H1 (cell line): Measurements from ENCODE around the gene PDZD2. TPM values are rescaled to one million over a fixed set of nuclear protein-coding genes. Genes with fewer than 3 reads are reported as not detected.

Experiments used
- CTCF ChIA-PET: fragments of 300-600 bp; sonication (Branson Sonifier 250); formaldehyde crosslinking; loops from one replicate; lab custom pipeline; 2021; ENCODE audit not compliant: partially characterized antibody; lab: Charles Lee
- POLR2A ChIA-PET: fragments of 300-600 bp; sonication (Branson Sonifier 250); formaldehyde crosslinking; loops from one replicate; lab custom pipeline; 2021; ENCODE audit warnings: inconsistent platforms; ENCODE audit not compliant: partially characterized antibody; lab: Charles Lee
- DNase-seq, 2 experiments: peaks; one replicate each; pipeline versions ENCODE4 v3.0.0 to v3.0.0-alpha.2; 2010 to 2022; ENCODE audit warnings: low spot score in 2 of 2, low read depth in 1 of 2, mixed read lengths in 1 of 2
- FAIRE-seq: peaks from 2 replicates; lab custom pipeline; 2011; peaks lifted over from hg19 to GRCh38; lab: Jason Lieb, UNC
- H2AFZ ChIP-seq: 2 replicates; pipeline ENCODE4 v1.8.1; 2012; ENCODE audit warnings: low read length, inconsistent platforms
- H2AK5ac ChIP-seq: 2 replicates; pipeline ENCODE4 v1.6.1; 2013; ENCODE audit warnings: low read depth, low read length
- H2BK120ac ChIP-seq: replicated peaks from 2 replicates; pipeline ENCODE3; 2013; ENCODE audit warnings: low read depth, low read length, inconsistent platforms
- H2BK12ac ChIP-seq: 2 replicates; pipeline ENCODE4 v1.6.1; 2013; ENCODE audit warnings: low read depth, low read length
- H2BK15ac ChIP-seq: 2 replicates; pipeline ENCODE4 v1.6.1; 2013; ENCODE audit warnings: low read length
- H2BK20ac ChIP-seq: 2 replicates; pipeline ENCODE4 v1.6.1; 2013; ENCODE audit warnings: low read length
- H2BK5ac ChIP-seq: 2 replicates; pipeline ENCODE4 v1.6.1; 2013; ENCODE audit warnings: low read depth, low read length
- H3K14ac ChIP-seq: 2 replicates; pipeline ENCODE4 v1.6.1; 2013; ENCODE audit warnings: inconsistent platforms; ENCODE audit not compliant: insufficient read length
- H3K18ac ChIP-seq: 2 replicates; pipeline ENCODE4 v1.6.1; 2013; ENCODE audit warnings: low read length; ENCODE audit errors: extremely low read depth
- H3K23ac ChIP-seq: 2 replicates; pipeline ENCODE4 v1.6.1; 2013; ENCODE audit warnings: inconsistent platforms; ENCODE audit not compliant: insufficient read length
- H3K23me2 ChIP-seq: 2 replicates; pipeline ENCODE4 v1.6.1; 2013; ENCODE audit warnings: low read depth, low read length
- H3K27ac ChIP-seq: 2 replicates; pipeline ENCODE4 v1.6.1; 2011; ENCODE audit warnings: low read depth, low read length, inconsistent platforms
- H3K27me3 ChIP-seq, 4 experiments: replicated peaks in 1 of 4; 1 replicate in 1 of 4; 2 replicates in 3 of 4; pipeline versions ENCODE4 v1.6.1 to v1.8.1; 2011 to 2013; ENCODE audit warnings: low read length in 3 of 4, mild to moderate bottlenecking in 3 of 4, inconsistent platforms in 2 of 4, mixed read lengths in 2 of 4, moderate library complexity in 1 of 4; ENCODE audit not compliant: control insufficient read depth in 3 of 4, insufficient read depth in 3 of 4; ENCODE audit errors: extremely low read depth in 1 of 4
- H3K36me3 ChIP-seq, 4 experiments: 2 replicates each; pipeline versions ENCODE4 v1.6.1 to v1.8.1; 2011 to 2013; ENCODE audit warnings: mild to moderate bottlenecking in 4 of 4, low read length in 3 of 4, moderate library complexity in 2 of 4, control low read depth in 1 of 4, inconsistent platforms in 1 of 4; ENCODE audit not compliant: insufficient read depth in 4 of 4, control insufficient read depth in 2 of 4
- H3K4ac ChIP-seq: replicated peaks from 2 replicates; pipeline ENCODE3; 2013; ENCODE audit warnings: low read length, low read depth, mixed read lengths, inconsistent platforms; ENCODE audit not compliant: insufficient read length
- H3K4me1 ChIP-seq, 4 experiments: replicated peaks in 1 of 4; 1 replicate in 1 of 4; 2 replicates in 3 of 4; pipeline versions ENCODE4 v1.6.1 to v1.8.1; 2011 to 2013; ENCODE audit warnings: low read length in 3 of 4, inconsistent platforms in 2 of 4, mixed read lengths in 1 of 4; ENCODE audit not compliant: insufficient read depth in 4 of 4, control insufficient read depth in 3 of 4
- H3K4me2 ChIP-seq, 2 experiments: 2 replicates each; pipeline versions ENCODE4 v1.6.1 to v1.8.1; 2011 to 2013; ENCODE audit warnings: low read depth in 2 of 2, low read length in 2 of 2, control low read depth in 1 of 2, inconsistent platforms in 1 of 2, mild to moderate bottlenecking in 1 of 2; ENCODE audit not compliant: insufficient read depth in 1 of 2
- H3K4me3 ChIP-seq, 4 experiments: fragments of 200-600, 300-600 bp in 1 of 4; sonication (generic), shearing (Covaris generic), sonication (Bioruptor Twin) in 1 of 4; 2 replicates each; pipeline versions ENCODE4 v1.5.1 to v1.8.1; 2011 to 2016; ENCODE audit warnings: low read length in 4 of 4, low read depth in 3 of 4, control low read depth in 2 of 4, inconsistent platforms in 2 of 4, mild to moderate bottlenecking in 2 of 4, mixed read lengths in 1 of 4, moderate library complexity in 1 of 4; ENCODE audit not compliant: insufficient read depth in 2 of 4; ENCODE audit errors: extremely low read depth in 1 of 4
- H3K56ac ChIP-seq: replicated peaks from 2 replicates; pipeline ENCODE3; 2013; ENCODE audit warnings: low read depth, mild to moderate bottlenecking, mixed read lengths, low read length, inconsistent platforms; ENCODE audit not compliant: insufficient read length
- H3K79me1 ChIP-seq: 2 replicates; pipeline ENCODE4 v1.6.1; 2013; ENCODE audit warnings: low read depth, low read length, control low read depth
- H3K79me2 ChIP-seq, 2 experiments: 2 replicates each; pipeline versions ENCODE4 v1.6.1 to v1.8.1; 2012 to 2013; ENCODE audit warnings: low read length in 2 of 2, mild to moderate bottlenecking in 2 of 2, inconsistent platforms in 1 of 2; ENCODE audit not compliant: insufficient read depth in 2 of 2, control insufficient read depth in 1 of 2
- H3K9ac ChIP-seq, 4 experiments: replicated peaks in 1 of 4; 1 replicate in 1 of 4; 2 replicates in 3 of 4; pipeline versions ENCODE4 v1.6.1 to v1.8.1; 2011 to 2013; ENCODE audit warnings: low read depth in 3 of 4, low read length in 3 of 4, control low read depth in 2 of 4, mild to moderate bottlenecking in 2 of 4, moderate library complexity in 2 of 4, inconsistent platforms in 1 of 4; ENCODE audit errors: extremely low read depth in 1 of 4
- H3K9me3 ChIP-seq, 2 experiments: 2 replicates each; pipeline versions ENCODE4 v1.6.1 to v1.8.1; 2012 to 2013; ENCODE audit warnings: mild to moderate bottlenecking in 2 of 2, moderate library complexity in 2 of 2, control low read depth in 1 of 2, inconsistent platforms in 1 of 2, low read depth in 1 of 2, low read length in 1 of 2, mixed read lengths in 1 of 2; ENCODE audit not compliant: insufficient read depth in 2 of 2
- H4K20me1 ChIP-seq, 2 experiments: replicated peaks in 1 of 2; 2 replicates each; pipeline versions ENCODE3 to v1.8.1; 2011 to 2013; ENCODE audit warnings: inconsistent platforms in 2 of 2, low read length in 2 of 2, mild to moderate bottlenecking in 1 of 2; ENCODE audit not compliant: insufficient read depth in 2 of 2, control insufficient read depth in 1 of 2
- H4K5ac ChIP-seq: 2 replicates; pipeline ENCODE4 v1.6.1; 2013; ENCODE audit warnings: low read length, low read depth, mixed read lengths, inconsistent platforms; ENCODE audit not compliant: insufficient read length
- H4K8ac ChIP-seq: 2 replicates; pipeline ENCODE4 v1.8.0; 2013; ENCODE audit warnings: mild to moderate bottlenecking, moderate library complexity, low read length, inconsistent platforms; ENCODE audit not compliant: insufficient read depth; ENCODE audit errors: extremely low read depth
- H4K91ac ChIP-seq: replicated peaks from 2 replicates; pipeline ENCODE3; 2013; ENCODE audit warnings: low read length, mixed read lengths, inconsistent platforms; ENCODE audit not compliant: insufficient read length
- BACH1 ChIP-seq: IDR thresholded peaks from 2 replicates; pipeline ENCODE4 v1.6.1; 2012; ENCODE audit warnings: low read length, improper control_type of control experiment
- CTBP2 ChIP-seq: IDR thresholded peaks from 2 replicates; pipeline ENCODE4 v1.7.0; 2011; ENCODE audit warnings: borderline replicate concordance, mild to moderate bottlenecking, moderate library complexity, mixed read lengths, low read length; ENCODE audit not compliant: insufficient read depth, insufficient read length
- EP300 ChIP-seq, 2 experiments: IDR thresholded peaks; 1 replicate in 1 of 2; 2 replicates in 1 of 2; pipeline ENCODE4 v1.6.1; 2011 to 2012; ENCODE audit warnings: low read depth in 2 of 2, low read length in 2 of 2, mild to moderate bottlenecking in 2 of 2, borderline replicate concordance in 1 of 2, inconsistent platforms in 1 of 2, moderate library complexity in 1 of 2
- HDAC6 ChIP-seq: IDR thresholded peaks from one replicate; pipeline ENCODE4 v1.7.1; 2012; ENCODE audit warnings: low read depth, mild to moderate bottlenecking, inconsistent platforms, low read length, moderate library complexity
- JUN ChIP-seq: IDR thresholded peaks from 2 replicates; pipeline ENCODE4 v1.6.1; 2011; ENCODE audit warnings: low read depth, mild to moderate bottlenecking, improper control_type of control experiment, low read length
- JUND ChIP-seq: IDR thresholded peaks from 2 replicates; pipeline ENCODE4 v1.6.1; 2011; ENCODE audit warnings: mild to moderate bottlenecking, improper control_type of control experiment, low read length
- MAFK ChIP-seq: IDR thresholded peaks from 2 replicates; pipeline ENCODE4 v1.6.1; 2012; ENCODE audit warnings: low read depth, mild to moderate bottlenecking, improper control_type of control experiment, low read length
- PHF8 ChIP-seq: fragments of 200-600 bp; sonication (generic); conservative IDR thresholded peaks from 2 replicates; pipeline ENCODE4 v1.7.1; 2012; ENCODE audit warnings: low read depth, mild to moderate bottlenecking, inconsistent platforms, low read length, moderate library complexity
- SRF ChIP-seq: IDR thresholded peaks from 2 replicates; pipeline ENCODE4 v1.6.1; 2011; ENCODE audit warnings: mild to moderate bottlenecking, low read depth, low read length, moderate library complexity
- TBP ChIP-seq: IDR thresholded peaks from 2 replicates; pipeline ENCODE4 v1.6.1; 2011; ENCODE audit warnings: low read depth, low read length, improper control_type of control experiment
- WGBS, 2 experiments: shearing (Covaris generic) in 1 of 2; methylation state at CpG; one replicate each; pipeline versions ENCODE4 v1.1.6 to v1.1.7; 2013 to 2015; ENCODE audit warnings: low lambda C conversion rate in 2 of 2, mixed read lengths in 2 of 2, inconsistent platforms in 1 of 2, low coverage in 1 of 2, missing lambda C conversion rate in 1 of 2; ENCODE audit not compliant: insufficient replicate concordance in 2 of 2, insufficient coverage in 1 of 2, insufficient read length in 1 of 2; ENCODE audit errors: extremely low coverage in 1 of 2, missing lambda C conversion rate in 1 of 2; 5-methylcytosine and 5-hydroxymethylcytosine counted together
- polyA plus RNA-seq, 7 experiments: library from polyadenylated mRNA; depleted of rRNA in 3 of 7; stranded (reverse) in 5 of 7; unstranded in 2 of 7; fragments of >200 nt in 5 of 7; fragments of 200-250 nt in 2 of 7; gene quantifications; 1 replicate in 5 of 7; 2 replicates in 1 of 7; 4 replicates in 1 of 7; pipeline versions ENCODE4 v1.2.1 to v1.2.3, GENCODE V29; 2011 to 2013; ENCODE audit warnings: missing spikeins in 2 of 7, mixed read lengths in 2 of 7
- total RNA-seq: library from RNA; stranded (reverse); fragmentation: NEBNext Ultra II Directional; extraction: Animal tissue kit (Norgen Biotek cat#: 25700); gene quantifications from 2 replicates; pipeline ENCODE4 v1.2.1, GENCODE V29; 2021
- TF ChIP-seq, protein P1 (sequence below), 3 experiments: IDR thresholded peaks; 1 replicate in 2 of 3; 2 replicates in 1 of 3; pipeline versions ENCODE4 v1.5.1 to v1.6.1; 2011; ENCODE audit warnings: low read length in 3 of 3, mild to moderate bottlenecking in 3 of 3, inconsistent platforms in 2 of 3, low read depth in 1 of 3, moderate library complexity in 1 of 3; ENCODE audit not compliant: insufficient read depth in 1 of 3; ENCODE audit errors: control extremely low read depth in 1 of 3

The PDZD2 gene
- total and polyA plus RNA-seq, 2 of the 8 experiments (the other 6 are each of a cell fraction or from before 2014, with no cell fraction given), result 1.2 to 6.8 TPM

DNA sequence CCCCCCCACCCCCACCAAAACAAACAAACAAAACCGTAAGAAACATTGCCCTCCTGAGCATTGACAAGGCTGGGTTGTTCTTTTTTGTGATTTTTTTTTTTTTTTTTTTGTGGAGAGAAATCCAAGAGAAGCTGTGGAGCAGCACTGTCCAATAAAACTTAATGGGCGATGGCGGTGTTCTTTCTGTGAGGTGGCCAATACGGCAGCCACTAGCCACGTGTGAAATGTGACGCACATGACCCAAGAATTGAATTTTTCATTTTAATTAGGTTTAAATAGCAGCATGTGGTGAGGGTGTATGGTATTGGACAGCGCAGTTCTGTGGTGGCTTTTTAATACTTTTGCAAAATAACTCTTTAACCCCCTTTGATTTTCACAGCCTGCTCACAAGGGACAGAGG is 251.1 kb downstream of the PDZD2 start:
- no peak for DNase-seq
- TF ChIP-seq JUN (no peak), JUND (no peak), EP300 (IDR thresholded peaks at IDR 0.05; ENCODE audit: borderline replicate concordance in 1 of 2, low read depth in 2 of 2, low read length in 2 of 2) (no peak), SRF (no peak), BACH1 (no peak), CTBP2 (no peak), PHF8 (no peak), TBP (no peak), HDAC6 (no peak), MAFK (no peak)
- TF ChIP-seq, protein P1, sequence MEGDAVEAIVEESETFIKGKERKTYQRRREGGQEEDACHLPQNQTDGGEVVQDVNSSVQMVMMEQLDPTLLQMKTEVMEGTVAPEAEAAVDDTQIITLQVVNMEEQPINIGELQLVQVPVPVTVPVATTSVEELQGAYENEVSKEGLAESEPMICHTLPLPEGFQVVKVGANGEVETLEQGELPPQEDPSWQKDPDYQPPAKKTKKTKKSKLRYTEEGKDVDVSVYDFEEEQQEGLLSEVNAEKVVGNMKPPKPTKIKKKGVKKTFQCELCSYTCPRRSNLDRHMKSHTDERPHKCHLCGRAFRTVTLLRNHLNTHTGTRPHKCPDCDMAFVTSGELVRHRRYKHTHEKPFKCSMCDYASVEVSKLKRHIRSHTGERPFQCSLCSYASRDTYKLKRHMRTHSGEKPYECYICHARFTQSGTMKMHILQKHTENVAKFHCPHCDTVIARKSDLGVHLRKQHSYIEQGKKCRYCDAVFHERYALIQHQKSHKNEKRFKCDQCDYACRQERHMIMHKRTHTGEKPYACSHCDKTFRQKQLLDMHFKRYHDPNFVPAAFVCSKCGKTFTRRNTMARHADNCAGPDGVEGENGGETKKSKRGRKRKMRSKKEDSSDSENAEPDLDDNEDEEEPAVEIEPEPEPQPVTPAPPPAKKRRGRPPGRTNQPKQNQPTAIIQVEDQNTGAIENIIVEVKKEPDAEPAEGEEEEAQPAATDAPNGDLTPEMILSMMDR (IDR thresholded peaks at IDR 0.05; ENCODE audit: control extremely low read depth in 1 of 3, insufficient read depth in 1 of 3, low read depth in 1 of 3, low read length in 3 of 3), result no peak

More for the DNA sequence above, 251.1 kb downstream of the PDZD2 start:
- Histone ChIP-seq H3K4me3 (no peak overlapping the region), H4K91ac (no peak overlapping the region), H4K8ac (no peak overlapping the region), H3K4ac (no peak overlapping the region), H2BK20ac (no peak overlapping the region), H4K5ac (no peak overlapping the region), H2AFZ (no peak overlapping the region), H3K27ac (no peak overlapping the region), H3K27me3 (no peaks in the 10 kb centered on the region), H3K79me1 (no peaks in the 10 kb centered on the region), H4K20me1 (no peaks in the 10 kb centered on the region), H3K23ac (no peak overlapping the region), H2AK5ac (no peak overlapping the region), H2BK12ac (no peak overlapping the region), H3K4me1 (peaks cover 4 to 14% (median 12%) of the 10 kb centered on the region in 4 experiments; a peak in 6 of 7 replicates), H3K79me2 (no peaks in the 10 kb centered on the region), H2BK5ac (no peak overlapping the region), H3K14ac (no peak overlapping the region), H2BK15ac (no peak overlapping the region), H3K4me2 (0 out of 4 replicates have a peak overlapping the region, but pooled peaks of 1 of the 2 experiments have one; percentile 32), H2BK120ac (no peak overlapping the region), H3K23me2 (no peaks in the 10 kb centered on the region; the same call in 1 of the 2 replicates), H3K9me3 (no peaks in the 10 kb centered on the region), H3K36me3 (no peaks in the 10 kb centered on the region), H3K18ac (no peak overlapping the region), H3K9ac (no peak overlapping the region), H3K56ac (peak overlapping the region; percentile 60)
- WGBS, 2 experiments, result 83% methylated on average over 6 of the region's 7 CpGs; no CpG with 5 or more reads in 1 of the 2 experiments
- CTCF ChIA-PET, result interaction anchor here (1.6 to 3.3 kb wide), 4 partner anchors 10 to 185 kb away, joined by 4 to 11 read pairs (median 6); no protein-coding TSS in a partner anchor
- POLR2A ChIA-PET, result no interaction called here
- FAIRE-seq, result no peak
